Activated effector memory CD4-positive, alpha-beta T cell treated with Interleukin-2 at 50 U/mL for 16 hours (primary cell): ENCODE data around the gene C1orf50.
"Not testable (repeated sequence)": the region's sequence is repeated elsewhere in the genome, so short reads cannot be mapped to it uniquely, and the experiment has no call there.

ENCODE experiments used
- DNase-seq: peaks from one replicate; pipeline ENCODE4 v3.0.0-alpha.2; 2020

Gene C1orf50

DNA sequence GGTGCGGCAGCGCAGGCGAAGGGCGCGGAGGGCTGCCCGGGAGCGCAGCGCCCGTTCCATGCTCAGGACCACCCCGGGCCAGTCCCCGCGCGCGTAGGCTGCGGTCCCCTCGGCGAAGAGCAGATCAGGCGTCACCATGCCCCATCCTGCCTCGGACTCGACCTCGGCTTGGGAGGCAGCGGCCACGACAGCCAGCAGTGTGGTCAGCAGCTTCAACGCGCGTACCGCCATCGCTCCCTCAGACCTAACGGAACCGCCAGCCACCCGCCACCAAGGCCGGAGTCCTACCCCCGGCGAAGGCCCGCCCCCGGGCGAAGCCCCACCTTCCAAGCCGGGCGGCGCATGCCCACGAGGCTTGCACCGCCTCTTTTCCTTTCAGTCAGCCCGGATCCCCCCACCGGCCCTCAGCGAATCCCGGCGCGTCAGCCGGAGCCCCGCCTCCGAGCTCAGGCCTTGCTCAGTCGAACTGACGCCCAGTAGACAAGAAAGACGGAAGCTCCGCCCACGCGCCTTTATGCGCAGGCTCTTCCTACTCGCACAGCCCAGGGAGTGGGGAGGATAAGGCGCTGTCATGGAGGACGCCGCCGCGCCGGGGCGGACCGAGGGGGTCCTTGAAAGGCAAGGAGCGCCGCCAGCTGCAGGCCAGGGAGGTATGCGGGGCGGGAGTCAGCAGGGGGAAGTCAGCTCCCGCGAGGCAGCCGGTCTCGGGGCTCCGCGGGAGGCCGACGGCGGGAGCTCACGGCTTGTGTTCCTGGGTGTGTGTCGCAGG, at the start of gene C1orf50, which contains the start of gene P3H1:
TSS of gene C1orf50 (plus strand) at position 509 of the 769 bp plus-strand sequence. CDS start at position 572, 63 bp downstream.
TSS of gene P3H1 (minus strand) at position 288 of the 769 bp plus-strand sequence. CDS start at position 231, 57 bp downstream.
- peak; percentile 100 for DNase-seq

DNA sequence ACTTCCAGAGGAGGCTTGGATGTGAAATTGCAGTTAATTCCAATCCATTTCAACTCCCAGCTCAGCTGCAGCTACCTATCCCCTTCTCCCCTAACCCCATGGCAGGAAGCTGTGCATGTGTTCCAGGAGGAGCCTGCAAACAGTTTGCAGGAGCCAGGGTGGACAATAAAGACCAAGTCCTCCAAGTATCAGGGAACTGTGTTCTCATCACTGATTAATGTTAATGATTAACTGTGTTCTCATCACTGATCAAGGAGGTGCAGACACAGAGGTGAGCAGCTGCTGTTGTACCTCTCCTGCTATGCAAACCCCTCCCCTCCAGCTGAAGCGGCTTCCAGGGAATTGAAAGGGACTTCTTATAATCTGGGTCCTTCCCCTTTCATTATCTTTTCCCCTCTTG, 46.2 kb upstream of the C1orf50 start:
- no peak for DNase-seq

DNA sequence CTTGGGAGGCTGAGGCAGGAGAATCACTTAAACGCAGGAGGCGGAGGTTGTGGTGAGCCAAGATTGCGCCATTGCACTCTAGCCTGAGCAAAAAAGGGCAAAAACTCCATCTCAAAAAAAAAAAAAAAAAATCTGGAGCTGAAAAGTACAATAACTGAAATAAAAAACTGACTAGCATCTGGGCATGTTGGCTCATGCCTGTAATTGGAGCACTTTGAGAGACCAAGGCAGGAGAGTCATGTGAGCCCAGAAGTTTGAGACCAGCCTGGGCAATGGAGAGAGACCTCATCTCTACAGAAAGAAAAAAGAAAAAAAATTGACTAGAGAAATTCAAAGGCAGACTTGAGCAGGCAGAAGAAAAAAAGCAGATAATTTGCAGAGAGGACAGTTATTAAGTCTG, 45.1 kb upstream of the C1orf50 start:
- no peak for DNase-seq

DNA sequence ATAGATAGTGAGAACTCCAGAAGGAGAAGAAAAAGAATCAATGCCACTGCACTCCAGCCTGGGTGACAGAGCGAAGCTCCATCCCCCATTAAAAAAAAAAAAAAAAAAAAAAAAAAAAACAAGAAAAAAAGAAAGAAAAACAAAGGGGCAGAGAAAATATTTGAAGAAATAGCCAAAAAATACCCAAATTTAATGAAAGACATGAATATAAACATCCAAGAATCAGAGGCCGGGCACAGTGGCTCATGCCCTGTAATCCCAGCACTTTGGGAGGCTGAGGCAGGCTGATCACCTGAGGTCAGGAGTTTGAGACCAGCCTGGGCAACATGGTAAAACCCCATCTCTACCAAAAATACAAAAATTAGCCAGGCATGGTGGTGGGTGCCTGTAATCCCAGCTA, 44.6 kb upstream of the C1orf50 start:
- DNase-seq: not testable (repeated sequence)

- no peak for DNase-seq
These were observed 43.5 kb upstream of the C1orf50 start for GRCh38 chr1:42723511-42723910.

GRCh38 chr1:42725820-42726219, 41.2 kb upstream of the C1orf50 start:
- not testable (repeated sequence) for DNase-seq

GRCh38 chr1:42730002-42730401, 37.0 kb upstream of the C1orf50 start:
- no peak for DNase-seq

DNA sequence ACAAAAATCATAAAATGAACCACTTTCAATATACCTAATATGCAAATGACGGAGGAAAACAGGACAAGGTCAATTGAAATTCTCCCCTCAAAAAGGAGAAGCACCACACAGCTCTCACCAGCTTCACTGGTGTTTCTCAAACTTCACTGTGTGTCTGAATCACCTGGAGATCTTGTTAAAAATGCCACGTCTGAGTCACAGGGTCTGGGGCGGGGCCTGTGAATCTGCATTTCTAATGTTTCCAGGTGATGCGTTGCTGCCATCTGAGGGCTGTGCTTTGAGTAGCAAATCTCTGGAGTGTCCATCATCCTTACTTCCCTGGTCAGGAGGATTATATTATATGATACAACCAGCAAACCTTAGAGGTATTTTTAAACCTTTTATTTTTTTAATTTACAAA, 36.1 kb upstream of the C1orf50 start:
- DNase-seq: no peak

GRCh38 chr1:42731585-42731984, 35.5 kb upstream of the C1orf50 start:
- DNase-seq: no peak

GRCh38 chr1:42732126-42732680, 34.8 kb upstream of the C1orf50 start:
- no peak for DNase-seq

DNA sequence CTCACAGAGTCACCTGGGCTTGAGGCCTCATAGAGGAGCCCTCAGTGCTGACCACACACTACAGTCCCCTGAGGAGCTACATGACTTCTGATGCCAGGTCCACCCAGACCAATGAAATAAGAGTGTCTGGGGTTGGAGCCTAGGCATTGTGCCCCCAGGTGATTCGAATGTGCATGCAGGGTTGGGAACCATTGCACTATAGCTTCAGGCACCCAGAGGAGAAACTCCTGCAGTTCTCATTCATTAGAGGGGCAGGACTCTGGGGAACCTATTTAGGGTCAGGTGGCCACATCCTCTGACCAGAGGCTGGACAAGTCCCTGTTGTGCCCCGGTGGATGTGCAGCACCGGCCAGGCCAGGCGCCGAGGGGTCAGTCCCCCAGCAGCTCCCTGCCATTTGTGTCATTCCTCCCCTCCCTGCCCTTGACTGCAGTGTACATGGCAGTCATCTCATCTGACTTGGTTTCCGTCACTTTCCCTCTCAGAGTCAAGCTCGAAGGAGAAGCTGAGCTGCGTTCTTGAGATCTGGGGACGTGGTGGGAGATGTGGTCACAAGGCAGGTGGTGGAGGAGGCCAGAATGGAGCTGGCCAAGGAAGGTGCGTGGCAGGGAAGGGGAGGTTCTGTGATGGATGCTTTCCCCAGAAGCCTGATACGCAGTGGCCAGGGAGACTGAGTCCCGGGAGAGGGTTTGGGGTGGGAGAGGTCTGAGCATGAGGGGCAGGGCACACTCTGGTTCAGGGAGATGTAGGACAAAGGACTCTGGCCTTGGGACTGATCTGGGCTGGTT, 33.4 kb upstream of the C1orf50 start:
- no peak for DNase-seq

DNA sequence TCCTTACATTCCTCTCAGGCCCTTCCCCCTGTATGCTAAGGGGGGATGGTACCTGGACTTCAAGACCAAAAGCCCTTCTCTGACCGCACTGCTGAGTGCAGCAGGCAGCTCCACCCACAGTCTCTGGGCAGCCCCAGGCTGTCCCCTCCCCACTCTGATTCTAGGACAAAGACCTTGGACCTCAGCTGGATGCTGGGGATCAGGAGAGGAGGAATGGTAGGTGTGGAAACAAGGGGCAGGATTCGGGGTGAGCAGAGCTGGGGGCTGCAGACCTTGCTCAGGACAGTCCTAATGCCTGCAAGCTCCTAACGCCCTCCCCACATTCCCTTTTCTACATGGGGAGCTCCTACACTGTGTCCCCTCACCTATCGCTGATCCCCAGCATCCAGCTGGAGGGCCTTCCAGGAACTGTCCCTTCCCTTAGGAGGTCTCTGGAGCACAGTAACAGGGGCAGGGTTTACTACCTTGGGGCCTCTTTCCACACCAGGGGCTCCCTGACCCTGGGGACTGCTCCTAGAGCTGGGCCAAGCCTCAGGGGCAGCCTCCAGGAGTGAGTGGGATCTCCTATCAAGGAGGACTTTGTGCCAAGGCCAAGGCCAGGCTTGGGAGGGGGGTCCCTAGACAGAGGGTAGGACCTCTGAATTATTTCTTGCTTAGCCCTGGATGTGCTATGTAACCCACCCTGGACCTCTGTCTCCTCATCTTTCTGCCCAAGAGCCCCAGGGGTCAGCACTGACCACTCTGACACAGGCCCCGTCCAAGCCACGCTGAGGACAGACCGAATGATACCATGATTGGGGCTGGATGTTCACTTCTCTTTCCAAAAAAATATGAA, 32.6 kb upstream of the C1orf50 start:
- DNase-seq: no peak

DNA sequence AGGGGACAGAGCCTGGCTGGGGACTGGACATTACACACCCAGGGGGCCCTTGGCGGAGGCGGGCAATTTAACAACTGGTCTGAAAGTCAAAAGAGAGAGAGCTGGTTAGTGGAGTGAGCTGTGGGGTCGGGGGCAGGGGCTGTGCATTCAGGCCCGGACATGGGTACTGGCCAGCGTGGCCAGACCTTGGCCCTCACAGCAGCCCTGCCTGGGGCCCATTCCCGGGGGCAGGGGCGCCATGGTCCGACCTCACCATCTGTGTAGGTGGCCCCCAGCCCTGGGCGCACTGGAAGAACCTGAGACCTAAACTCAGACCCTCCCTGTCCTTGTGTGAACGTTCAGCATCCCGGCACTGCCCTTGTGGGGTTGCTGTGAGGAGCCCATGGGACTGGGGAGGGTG, 32.0 kb upstream of the C1orf50 start:
- no peak for DNase-seq

GRCh38 chr1:42735477-42736105, 31.5 kb upstream of the C1orf50 start:
- no peak for DNase-seq

DNA sequence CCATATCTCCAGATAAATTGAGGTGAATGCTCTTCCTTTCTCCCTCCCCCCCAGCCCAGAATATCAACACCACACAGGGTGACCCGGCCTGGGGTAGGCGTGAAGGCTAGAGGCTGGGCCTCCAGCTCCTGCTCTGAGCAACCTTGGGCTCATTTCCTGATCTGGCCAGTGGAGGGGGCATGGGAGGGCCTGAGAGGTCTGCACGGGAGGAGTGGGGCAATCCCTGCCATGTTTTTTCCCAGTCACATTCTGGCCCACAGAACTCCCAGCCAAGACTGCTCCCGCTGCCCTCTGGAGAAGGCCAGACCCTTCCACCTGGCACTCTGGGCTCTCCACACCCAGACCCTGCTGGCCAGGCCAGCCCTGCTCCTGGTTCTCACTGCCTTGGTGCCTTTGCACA, 30.9 kb upstream of the C1orf50 start:
- no peak for DNase-seq

- no peak for DNase-seq
These were observed 30.4 kb upstream of the C1orf50 start for GRCh38 chr1:42736571-42737200.

GRCh38 chr1:42737257-42737656, 29.8 kb upstream of the C1orf50 start:
- DNase-seq: no peak

DNA sequence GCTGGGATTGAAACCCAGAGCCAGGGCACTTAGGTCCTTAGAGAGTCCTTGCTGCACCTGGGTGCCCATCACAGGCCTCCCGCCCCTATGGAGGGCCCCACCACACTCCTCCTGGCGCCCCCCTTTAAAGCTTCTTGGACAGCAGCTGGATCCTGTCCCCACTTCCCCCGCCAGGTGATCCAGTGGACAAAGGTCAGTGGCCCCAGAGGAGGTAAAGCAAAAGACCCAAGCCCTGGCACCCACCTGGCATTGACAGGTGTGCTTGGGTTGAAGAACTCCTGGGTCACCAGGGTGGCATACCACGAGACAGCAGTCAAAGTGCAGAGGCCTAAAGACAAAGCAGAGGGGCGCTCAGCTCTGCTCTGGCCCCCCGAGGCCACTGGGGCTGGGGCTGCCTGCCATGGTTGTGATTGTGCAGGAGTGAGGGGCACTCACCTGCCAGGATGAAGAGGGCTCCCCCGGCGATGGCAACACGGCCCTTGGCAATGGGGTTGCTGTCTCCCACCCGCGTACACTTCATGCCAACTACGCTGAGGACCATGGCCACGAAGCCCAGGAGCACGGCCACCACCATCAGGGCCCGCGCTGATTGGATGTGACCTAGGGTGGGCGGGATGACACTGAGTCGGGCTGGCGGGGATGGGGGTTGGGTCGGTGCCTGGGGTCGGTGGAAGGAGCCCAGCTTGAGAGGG, 28.9 kb upstream of the C1orf50 start:
- DNase-seq: no peak

DNA sequence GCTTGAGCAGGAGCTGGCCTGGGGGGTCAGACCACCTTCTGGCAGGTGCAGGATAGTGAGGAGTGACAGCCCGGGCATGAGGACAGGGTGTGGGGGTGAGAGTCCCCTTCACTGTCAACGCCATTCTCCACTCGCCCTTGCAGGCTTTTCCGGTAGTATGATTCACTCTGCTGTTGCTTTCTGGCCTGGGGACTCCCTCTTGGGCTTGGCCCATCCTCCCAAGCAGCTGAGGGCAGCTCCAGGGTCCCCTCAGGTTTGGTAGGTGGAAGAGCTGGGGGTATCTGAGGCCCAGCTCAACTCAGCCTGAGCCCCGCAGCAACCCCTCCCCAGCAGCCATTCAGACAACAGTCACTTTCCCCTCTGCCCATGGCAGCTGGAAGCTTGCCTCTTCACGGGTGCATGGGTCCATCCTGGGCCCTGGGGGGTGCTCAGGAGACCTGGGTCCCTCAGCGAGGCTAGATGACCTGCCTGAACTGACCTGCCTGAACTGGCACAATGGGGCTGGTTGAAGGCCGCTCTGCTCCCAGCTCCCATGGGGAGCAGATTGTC, 28.3 kb upstream of the C1orf50 start:
- no peak for DNase-seq

DNA sequence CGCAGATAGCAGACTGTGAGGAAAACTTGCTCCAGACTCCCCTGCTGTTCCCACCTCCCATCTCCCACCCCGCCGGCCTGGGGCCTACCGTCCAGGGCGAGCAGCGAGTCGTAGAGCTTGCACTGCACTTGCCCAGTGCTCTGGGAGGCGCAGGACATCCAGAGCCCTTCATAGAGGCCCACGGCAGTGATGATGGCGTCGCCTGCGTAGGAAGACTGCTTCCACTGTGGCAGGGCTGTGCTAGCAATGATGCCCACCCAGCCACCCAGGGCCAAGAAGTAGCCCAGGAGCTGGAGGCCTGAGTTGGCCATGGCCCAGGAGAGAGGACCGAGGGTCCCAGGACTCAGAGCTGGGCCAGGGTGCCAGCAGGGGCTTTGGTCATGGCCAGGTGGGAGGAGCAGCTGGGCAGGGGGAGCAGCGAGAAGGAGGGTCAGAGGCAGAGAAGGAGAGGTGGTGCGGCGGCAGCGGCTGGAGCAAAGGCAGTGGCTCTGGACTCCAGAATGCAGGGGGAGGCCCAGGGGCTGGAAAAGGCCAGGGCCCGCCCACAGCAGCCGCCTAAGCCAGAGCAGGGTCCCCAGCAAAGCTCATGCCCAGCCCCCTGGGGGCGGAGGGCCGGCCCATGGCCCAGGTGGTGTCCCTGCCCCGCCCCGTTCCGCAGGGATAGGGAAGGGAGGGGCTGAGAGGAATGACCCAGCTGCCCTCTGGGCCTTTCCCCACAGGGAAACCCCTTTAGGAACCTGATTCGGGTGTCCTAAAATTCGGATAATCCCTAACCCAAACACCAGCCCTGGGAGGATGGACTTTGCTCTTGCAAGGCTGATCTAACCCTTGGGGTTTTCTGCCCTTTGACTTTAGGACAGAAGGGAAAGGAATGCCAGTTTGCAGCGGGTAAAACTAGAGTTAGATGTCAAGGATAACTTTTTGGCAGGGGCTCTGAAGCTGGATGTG, 27.0 kb upstream of the C1orf50 start, which contains the start of gene CLDN19:
TSS of gene CLDN19 (minus strand) at position 484 of the 948 bp plus-strand sequence. CDS start at position 311, 173 bp downstream.
- DNase-seq: no peak
